Measurements from ENCODE around the gene KRTAP26-1. TPM values are rescaled to one million over a fixed set of nuclear protein-coding genes. Genes with fewer than 3 reads are reported as not detected.

The KRTAP26-1 gene
- total RNA-seq, 4 donors from 2014 or later: not detected

- TF ChIP-seq CTCF (IDR thresholded peaks at IDR 0.05; ENCODE audit: low read depth): no peak
These were observed 9.2 kb upstream of the KRTAP26-1 start for GRCh38 chr21:30329203-30329875.

GRCh38 chr21:30326390-30326789 is 6.3 kb upstream of the KRTAP26-1 start:
- TF ChIP-seq CTCF (IDR thresholded peaks at IDR 0.05; ENCODE audit: low read depth): no peak

GRCh38 chr21:30315701-30316100 is 4.4 kb downstream of the KRTAP26-1 start:
- no peak for TF ChIP-seq CTCF (IDR thresholded peaks at IDR 0.05; ENCODE audit: low read depth)

- TF ChIP-seq CTCF (IDR thresholded peaks at IDR 0.05; ENCODE audit: low read depth): no peak
These were observed 13.2 kb downstream of the KRTAP26-1 start for GRCh38 chr21:30306884-30307283.

- no peak for TF ChIP-seq CTCF (IDR thresholded peaks at IDR 0.05; ENCODE audit: low read depth)
These were observed 15.0 kb downstream of the KRTAP26-1 start for GRCh38 chr21:30305136-30305535.

GRCh38 chr21:30289215-30289614 is 30.9 kb downstream of the KRTAP26-1 start, which contains the start of gene KRTAP25-1:
Gene KRTAP25-1, minus strand, starts transcription at chr21:30289514. Its CDS starts 24 bp downstream, at chr21:30289490.
- TF ChIP-seq CTCF (IDR thresholded peaks at IDR 0.05; ENCODE audit: low read depth): no peak

- no peak for TF ChIP-seq CTCF (IDR thresholded peaks at IDR 0.05; ENCODE audit: low read depth)
These were observed 37.3 kb downstream of the KRTAP26-1 start, which contains the start of gene KRTAP24-1 for GRCh38 chr21:30282850-30283249. Gene KRTAP24-1, minus strand, starts transcription at chr21:30282950. Its CDS starts 18 bp downstream, at chr21:30282932.

Data from subcutaneous adipose tissue (tissue), 4 donors.